ENCODE results near the gene ARPC2. TPM values are rescaled to one million over a fixed set of nuclear protein-coding genes. Genes with fewer than 3 reads are reported as not detected.

Gene ARPC2
- total and polyA plus RNA-seq, 2 of the 13 experiments (the other 11 are each of a cell fraction or from before 2014, with no cell fraction given), result 168 to 303 TPM

GRCh38 chr2:218186355-218186766 is 30.6 kb upstream of the ARPC2 start:
- Histone ChIP-seq H4K20me1 (ENCODE audit: insufficient read depth, low read length) (no peaks in the 10 kb centered on the region), H3K4me3 (replicated peaks in 1 of 3; ENCODE audit: insufficient read depth in 1 of 3, low read depth in 2 of 3, low read length in 3 of 3) (peak overlapping the region in 1 of 3 experiments; percentile 14; a peak in 1 of 6 replicates), H3K79me2 (ENCODE audit: insufficient read depth, low read length) (no peaks in the 10 kb centered on the region), H3K36me3 (replicated peaks in 1 of 2; ENCODE audit: control insufficient read depth in 1 of 2, insufficient read depth in 2 of 2, low read length in 2 of 2) (no peaks in the 10 kb centered on the region), H2AFZ (ENCODE audit: low read length) (peak overlapping the region; percentile 78), H3K9ac (ENCODE audit: insufficient read depth, low read depth, low read length) (no peak overlapping the region), H3K4me1 (ENCODE audit: insufficient read depth, low read length) (peaks cover 15% of the 10 kb centered on the region), H3K27ac (ENCODE audit: extremely low read length, insufficient read depth, low read length) (no peak overlapping the region), H3K4me2 (ENCODE audit: low read depth, low read length) (peak overlapping the region; percentile 70), H3K9me3 (ENCODE audit: low read length) (no peaks in the 10 kb centered on the region), H3K27me3 (ENCODE audit: control insufficient read depth in 1 of 2, insufficient read depth in 2 of 2, low read length in 2 of 2) (peaks cover 0 to 11% of the 10 kb centered on the region in 2 experiments; a peak in 1 of 5 replicates)
- POLR2A ChIA-PET, result no interaction called here
- ATAC-seq (peak; percentile 94), DNase-seq (ENCODE audit: low spot score) (peak; percentile 76), FAIRE-seq (peak; percentile 93)
- 33% methylated on average over 8 of the region's 8 CpGs for WGBS (ENCODE audit: low lambda C conversion rate)
- CTCF ChIA-PET (ENCODE audit: low intra/inter-chr PET ratio, low total read pairs), result interaction anchor here (0.8 to 1.5 kb wide), 4 partner anchors 53 to 462 kb away, joined by 3 to 9 read pairs (median 4); partner anchors contain the start of genes AAMP and PNKD
- BruUV-seq (replicated peaks), result no TSS peak
- in situ Hi-C loops (cut with HindIII; ENCODE audit: extremely low pct_ligation_motif_present, low pct_unique_long_range_greater_than_20kb), result no loop called here
- intact Hi-C loops (cut with micrococcal nuclease; ENCODE audit: unreplicated experiment), result loop anchor here (5.0 to 10.0 kb wide), 3 partner anchors 71 to 208 kb away; partner anchors contain the start of genes AAMP, CTDSP1 and PNKD
- TF ChIP-seq CTCF (CRISPR knock-in tag; IDR thresholded peaks at IDR 0.05) (peak; percentile 87), ELF3 (CRISPR knock-in tag; IDR thresholded peaks at IDR 0.05) (peak; percentile 99), ZNF331 (CRISPR knock-in tag; IDR thresholded peaks at IDR 0.05) (no peak), HCFC1 (IDR thresholded peaks at IDR 0.05; ENCODE audit: low read depth, low read length) (no peak), TEAD3 (CRISPR knock-in tag; optimal IDR thresholded peaks at IDR 0.05; ENCODE audit: borderline replicate concordance) (peak; percentile 10), PHF20 (CRISPR knock-in tag; IDR thresholded peaks at IDR 0.05) (no peak), FOXO4 (CRISPR knock-in tag; conservative IDR thresholded peaks at IDR 0.05) (0 out of 2 replicates have a peak, but pooled peaks have one; percentile 59), PPARG (CRISPR knock-in tag; conservative IDR thresholded peaks at IDR 0.05) (0 out of 2 replicates have a peak, but pooled peaks have one; percentile 16), ZNF383 (CRISPR knock-in tag; IDR thresholded peaks at IDR 0.05; ENCODE audit: borderline replicate concordance) (no peak), ARID3A (IDR thresholded peaks at IDR 0.05; ENCODE audit: low read depth, low read length) (peak; percentile 79), SAP130 (CRISPR knock-in tag; IDR thresholded peaks at IDR 0.05; ENCODE audit: low read depth) (peak; percentile 42; the same call in 1 of the 2 replicates), ARID4A (CRISPR knock-in tag; IDR thresholded peaks at IDR 0.05; ENCODE audit: borderline replicate concordance) (peak; percentile 36; the same call in 1 of the 2 replicates), XRCC5 (optimal IDR thresholded peaks at IDR 0.05; ENCODE audit: low read length) (peak; percentile 57), SMC3 (IDR thresholded peaks at IDR 0.05; ENCODE audit: low read length) (peak; percentile 80), ZFP36 (IDR thresholded peaks at IDR 0.05; ENCODE audit: borderline replicate concordance, low read depth, low read length, partially characterized antibody) (peak; percentile 4), ARNTL (CRISPR knock-in tag; IDR thresholded peaks at IDR 0.05) (no peak)
